HepG2 (cell line): ENCODE data around the gene AASDHPPT. TPM values are rescaled to one million over a fixed set of nuclear protein-coding genes. Genes with fewer than 3 reads are reported as not detected.

ENCODE experiments used
- ASH2L ChIP-seq: fragments of 300-600, 200-600 bp; sonication (generic); IDR thresholded peaks from 2 replicates; pipeline ENCODE4 v1.7.0; 2017; ENCODE audit warnings: low read depth, mild to moderate bottlenecking, moderate library complexity, mixed read lengths, low read length; ENCODE audit not compliant: insufficient read length
- ATF7-NPFF ChIP-seq: sonication (generic); formaldehyde crosslinking; IDR thresholded peaks from 2 replicates; pipeline ENCODE4 v1.8.1; 2023; ENCODE audit warnings: mild to moderate bottlenecking, low read depth, missing genetic modification reagents, moderate library complexity
- MAZ ChIP-seq, 2 experiments: sonication (generic) in 1 of 2; formaldehyde crosslinking in 1 of 2; IDR thresholded peaks; 2 replicates each; pipeline versions ENCODE4 v1.5.0 to v1.6.1; 2012 to 2020; ENCODE audit warnings: low read depth in 2 of 2, mild to moderate bottlenecking in 2 of 2, borderline replicate concordance in 1 of 2, improper control_type of control experiment in 1 of 2, low read length in 1 of 2, missing genetic modification reagents in 1 of 2, moderate library complexity in 1 of 2
- MBD4 ChIP-seq: IDR thresholded peaks from 2 replicates; pipeline ENCODE4 v1.6.1; 2012; ENCODE audit warnings: low read length, inconsistent platforms, borderline replicate concordance
- PHF5A ChIP-seq: IDR thresholded peaks from one replicate; pipeline ENCODE4 v1.6.1; 2018; ENCODE audit warnings: low read depth, missing genetic modification reagents; ENCODE audit not compliant: unreplicated experiment
- RAD21 ChIP-seq: fragments of 450-650 bp; formaldehyde crosslinking; IDR thresholded peaks from 2 replicates; pipeline ENCODE4 v1.5.0; 2020; ENCODE audit warnings: mild to moderate bottlenecking
- SNAPC2 ChIP-seq: sonication (generic); formaldehyde crosslinking; IDR thresholded peaks from 2 replicates; pipeline ENCODE4 v1.8.1; 2022; ENCODE audit warnings: mild to moderate bottlenecking, missing genetic modification reagents
- THAP9 ChIP-seq: sonication (generic); formaldehyde crosslinking; IDR thresholded peaks from 2 replicates; pipeline ENCODE4; 2020; ENCODE audit warnings: missing genetic modification reagents, mild to moderate bottlenecking, borderline replicate concordance
- ZNF567 ChIP-seq: sonication (generic); formaldehyde crosslinking; IDR thresholded peaks from 2 replicates; pipeline ENCODE4 v1.8.1; 2023; ENCODE audit warnings: mild to moderate bottlenecking, missing genetic modification reagents, borderline replicate concordance
- ZNF580 ChIP-seq: IDR thresholded peaks from 2 replicates; pipeline ENCODE4 v1.6.1; 2016; ENCODE audit warnings: low read depth, borderline replicate concordance
- ZNF607 ChIP-seq: sonication (generic); formaldehyde crosslinking; IDR thresholded peaks from 2 replicates; pipeline ENCODE4 v1.5.1; 2020; ENCODE audit warnings: missing genetic modification reagents, mild to moderate bottlenecking, borderline replicate concordance
- ZNF672 ChIP-seq: sonication (generic); formaldehyde crosslinking; IDR thresholded peaks from 2 replicates; pipeline ENCODE4 v1.8.1; 2022; ENCODE audit warnings: missing genetic modification reagents
- ZSCAN25 ChIP-seq: sonication (generic); formaldehyde crosslinking; IDR thresholded peaks from 2 replicates; pipeline ENCODE4 v1.8.0; 2022; ENCODE audit warnings: mild to moderate bottlenecking, missing genetic modification reagents
- polyA plus RNA-seq, 8 experiments: library from polyadenylated mRNA; depleted of rRNA in 3 of 8; stranded (reverse) in 7 of 8; unstranded in 1 of 8; fragments of >200 nt; fragmentation: Illumina TruSeq in 4 of 8; extraction: Trizol in 4 of 8; gene quantifications; 2 replicates each; pipeline versions ENCODE4 v1.2.1 to v1.2.3, GENCODE V29; 2011 to 2016; ENCODE audit warnings: low read depth in 4 of 8, missing spikeins in 1 of 8, mixed read lengths in 1 of 8; ENCODE audit not compliant: insufficient read depth in 1 of 8
- total RNA-seq, 5 experiments: library from RNA; depleted of rRNA; stranded (reverse); fragments of >200 nt; fragmentation: Illumina TruSeq; extraction: Trizol; gene quantifications; 2 replicates each; pipeline ENCODE4 v1.2.3, GENCODE V29; 2016; ENCODE audit warnings: low read depth in 1 of 5
- TF ChIP-seq, protein P1 (sequence below): sonication (generic); formaldehyde crosslinking; IDR thresholded peaks from 2 replicates; pipeline ENCODE4 v1.4.0; 2020; ENCODE audit warnings: missing genetic modification reagents, borderline replicate concordance
- TF ChIP-seq, protein P2 (sequence below): sonication (generic); formaldehyde crosslinking; IDR thresholded peaks from 2 replicates; pipeline ENCODE4 v1.4.0; 2020; ENCODE audit warnings: missing genetic modification reagents, mild to moderate bottlenecking, borderline replicate concordance
- TF ChIP-seq, protein P3 (sequence below): sonication (generic); formaldehyde crosslinking; conservative IDR thresholded peaks from 2 replicates; pipeline ENCODE4 v1.4.0; 2020; ENCODE audit warnings: missing genetic modification reagents

The AASDHPPT gene
- total and polyA plus RNA-seq, 2 of the 13 experiments (the other 11 are each of a cell fraction or from before 2014, with no cell fraction given), result 20.2 to 43.7 TPM

DNA sequence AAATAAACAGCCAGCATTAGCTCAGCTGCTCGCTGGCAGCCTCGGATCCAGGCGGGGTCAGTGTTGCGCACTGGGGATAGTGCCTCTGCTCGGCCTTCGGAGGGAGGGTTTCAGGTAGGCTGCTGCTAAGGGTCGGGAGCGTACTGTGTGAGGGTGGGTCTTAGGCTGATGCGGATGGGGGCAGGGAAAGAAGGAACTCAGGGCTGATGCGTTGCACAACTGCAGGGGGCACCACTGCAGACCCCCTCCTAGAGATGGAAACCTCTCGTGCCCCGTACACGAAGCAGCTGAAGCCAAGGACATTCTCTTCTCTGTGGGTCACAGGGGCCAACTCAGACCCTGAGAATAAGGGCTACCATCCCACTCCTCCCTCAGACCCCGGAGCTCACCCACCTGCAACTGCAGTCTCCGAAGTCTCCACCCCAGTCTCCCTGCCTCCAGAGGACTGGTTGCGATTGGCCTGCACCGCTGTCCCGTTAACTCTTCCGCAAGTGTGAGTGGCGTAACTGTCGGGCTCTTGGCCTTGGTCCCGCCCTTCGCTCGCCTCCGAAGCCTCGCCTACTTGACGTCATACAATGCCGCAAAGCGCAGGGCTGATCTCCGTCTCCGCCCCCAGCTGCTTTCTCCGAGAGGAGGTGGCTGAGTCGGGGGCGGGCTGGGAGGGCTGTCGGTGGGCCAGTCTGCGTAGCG is 398 bp upstream of the AASDHPPT start, which contains the start of gene KBTBD3 (continued):
- TF ChIP-seq, protein P1, sequence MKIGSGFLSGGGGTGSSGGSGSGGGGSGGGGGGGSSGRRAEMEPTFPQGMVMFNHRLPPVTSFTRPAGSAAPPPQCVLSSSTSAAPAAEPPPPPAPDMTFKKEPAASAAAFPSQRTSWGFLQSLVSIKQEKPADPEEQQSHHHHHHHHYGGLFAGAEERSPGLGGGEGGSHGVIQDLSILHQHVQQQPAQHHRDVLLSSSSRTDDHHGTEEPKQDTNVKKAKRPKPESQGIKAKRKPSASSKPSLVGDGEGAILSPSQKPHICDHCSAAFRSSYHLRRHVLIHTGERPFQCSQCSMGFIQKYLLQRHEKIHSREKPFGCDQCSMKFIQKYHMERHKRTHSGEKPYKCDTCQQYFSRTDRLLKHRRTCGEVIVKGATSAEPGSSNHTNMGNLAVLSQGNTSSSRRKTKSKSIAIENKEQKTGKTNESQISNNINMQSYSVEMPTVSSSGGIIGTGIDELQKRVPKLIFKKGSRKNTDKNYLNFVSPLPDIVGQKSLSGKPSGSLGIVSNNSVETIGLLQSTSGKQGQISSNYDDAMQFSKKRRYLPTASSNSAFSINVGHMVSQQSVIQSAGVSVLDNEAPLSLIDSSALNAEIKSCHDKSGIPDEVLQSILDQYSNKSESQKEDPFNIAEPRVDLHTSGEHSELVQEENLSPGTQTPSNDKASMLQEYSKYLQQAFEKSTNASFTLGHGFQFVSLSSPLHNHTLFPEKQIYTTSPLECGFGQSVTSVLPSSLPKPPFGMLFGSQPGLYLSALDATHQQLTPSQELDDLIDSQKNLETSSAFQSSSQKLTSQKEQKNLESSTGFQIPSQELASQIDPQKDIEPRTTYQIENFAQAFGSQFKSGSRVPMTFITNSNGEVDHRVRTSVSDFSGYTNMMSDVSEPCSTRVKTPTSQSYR, result peak; percentile 92
- no peak for TF ChIP-seq ZNF607 (CRISPR knock-in tag)
- TF ChIP-seq ZNF567 (CRISPR knock-in tag), result peak; percentile 88; the same call in 1 of the 2 replicates
- TF ChIP-seq, protein P2, sequence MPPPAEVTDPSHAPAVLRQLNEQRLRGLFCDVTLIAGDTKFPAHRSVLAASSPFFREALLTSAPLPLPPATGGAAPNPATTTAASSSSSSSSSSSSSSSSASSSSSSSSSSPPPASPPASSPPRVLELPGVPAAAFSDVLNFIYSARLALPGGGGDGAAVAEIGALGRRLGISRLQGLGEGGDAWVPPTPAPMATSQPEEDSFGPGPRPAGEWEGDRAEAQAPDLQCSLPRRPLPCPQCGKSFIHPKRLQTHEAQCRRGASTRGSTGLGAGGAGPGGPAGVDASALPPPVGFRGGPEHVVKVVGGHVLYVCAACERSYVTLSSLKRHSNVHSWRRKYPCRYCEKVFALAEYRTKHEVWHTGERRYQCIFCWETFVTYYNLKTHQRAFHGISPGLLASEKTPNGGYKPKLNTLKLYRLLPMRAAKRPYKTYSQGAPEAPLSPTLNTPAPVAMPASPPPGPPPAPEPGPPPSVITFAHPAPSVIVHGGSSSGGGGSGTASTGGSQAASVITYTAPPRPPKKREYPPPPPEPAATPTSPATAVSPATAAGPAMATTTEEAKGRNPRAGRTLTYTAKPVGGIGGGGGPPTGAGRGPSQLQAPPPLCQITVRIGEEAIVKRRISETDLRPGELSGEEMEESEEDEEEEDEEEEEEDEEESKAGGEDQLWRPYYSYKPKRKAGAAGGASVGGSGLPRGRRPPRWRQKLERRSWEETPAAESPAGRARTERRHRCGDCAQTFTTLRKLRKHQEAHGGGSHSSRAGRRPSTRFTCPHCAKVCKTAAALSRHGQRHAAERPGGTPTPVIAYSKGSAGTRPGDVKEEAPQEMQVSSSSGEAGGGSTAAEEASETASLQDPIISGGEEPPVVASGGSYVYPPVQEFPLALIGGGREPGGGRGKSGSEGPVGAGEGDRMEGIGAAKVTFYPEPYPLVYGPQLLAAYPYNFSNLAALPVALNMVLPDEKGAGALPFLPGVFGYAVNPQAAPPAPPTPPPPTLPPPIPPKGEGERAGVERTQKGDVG (CRISPR knock-in tag), result 0 out of 2 replicates have a peak, but pooled peaks have one; percentile 50
- TF ChIP-seq MAZ (IDR thresholded peaks at IDR 0.05; ENCODE audit: borderline replicate concordance, low read depth, low read length), result no peak
- TF ChIP-seq MAZ (CRISPR knock-in tag; IDR thresholded peaks at IDR 0.05; ENCODE audit: low read depth), result peak; percentile 39; the same call in 1 of the 2 replicates
- TF ChIP-seq ZNF580 (CRISPR knock-in tag), result peak; percentile 57; the same call in 1 of the 2 replicates
- peak; percentile 27; the same call in 1 of the 2 replicates for TF ChIP-seq RAD21
- TF ChIP-seq MBD4, result no peak
- peak; percentile 56 for TF ChIP-seq ASH2L
- peak; percentile 10; the same call in 1 of the 2 replicates for TF ChIP-seq ZSCAN25 (CRISPR knock-in tag)
- TF ChIP-seq, protein P3, sequence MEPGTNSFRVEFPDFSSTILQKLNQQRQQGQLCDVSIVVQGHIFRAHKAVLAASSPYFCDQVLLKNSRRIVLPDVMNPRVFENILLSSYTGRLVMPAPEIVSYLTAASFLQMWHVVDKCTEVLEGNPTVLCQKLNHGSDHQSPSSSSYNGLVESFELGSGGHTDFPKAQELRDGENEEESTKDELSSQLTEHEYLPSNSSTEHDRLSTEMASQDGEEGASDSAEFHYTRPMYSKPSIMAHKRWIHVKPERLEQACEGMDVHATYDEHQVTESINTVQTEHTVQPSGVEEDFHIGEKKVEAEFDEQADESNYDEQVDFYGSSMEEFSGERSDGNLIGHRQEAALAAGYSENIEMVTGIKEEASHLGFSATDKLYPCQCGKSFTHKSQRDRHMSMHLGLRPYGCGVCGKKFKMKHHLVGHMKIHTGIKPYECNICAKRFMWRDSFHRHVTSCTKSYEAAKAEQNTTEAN (CRISPR knock-in tag), result no peak
- no peak for TF ChIP-seq PHF5A
- TF ChIP-seq THAP9, result peak; percentile 29; the same call in 1 of the 2 replicates
- TF ChIP-seq SNAPC2, result 0 out of 2 replicates have a peak, but pooled peaks have one; percentile 59
- no peak for TF ChIP-seq ZNF672
- TF ChIP-seq ATF7-NPFF (CRISPR knock-in tag), result peak; percentile 62; the same call in 1 of the 2 replicates
